ENCODE results near the gene SH2D4B. TPM values are rescaled to one million over a fixed set of nuclear protein-coding genes. Genes with fewer than 3 reads are reported as not detected.

Gene SH2D4B
- total RNA-seq, 4 donors from 2014 or later, result not detected

DNA sequence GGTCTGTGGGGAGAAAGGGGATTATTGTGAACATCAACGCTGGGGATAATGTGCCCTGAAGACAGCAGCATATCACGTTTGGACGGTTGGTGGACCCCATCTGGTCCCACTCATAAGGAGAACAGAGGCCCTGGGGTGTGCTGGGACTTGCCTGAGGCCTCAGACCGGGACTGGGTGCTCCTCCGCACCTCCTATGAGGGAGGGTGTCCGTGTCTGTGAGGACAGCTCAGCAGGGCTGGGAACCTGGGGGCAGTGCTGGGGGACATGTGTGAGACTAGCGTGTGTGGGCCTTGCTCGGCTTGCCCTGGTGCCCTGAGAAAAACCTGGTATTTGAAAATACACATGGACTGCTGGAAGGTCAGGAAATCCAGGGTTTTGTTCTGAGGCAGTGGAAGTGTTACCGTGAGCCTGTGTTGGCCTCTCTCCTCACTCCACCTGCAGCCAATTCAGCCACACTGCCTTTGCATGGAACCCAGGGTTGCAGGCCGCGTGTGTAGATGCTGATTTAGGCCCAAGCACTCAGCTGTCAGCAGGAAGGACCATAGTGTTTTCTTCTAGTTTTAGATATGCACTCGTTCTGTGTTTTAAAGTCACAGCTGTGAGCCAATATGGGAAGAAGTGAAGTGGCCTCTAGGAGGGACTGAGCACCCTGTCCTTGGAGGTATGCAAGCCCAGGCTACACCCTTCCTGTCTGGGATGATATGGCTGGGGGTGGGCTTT lies 13.4 kb upstream of the SH2D4B start:
- Histone ChIP-seq H3K4me3 (no peak overlapping the region), H3K36me3 (peaks cover 0 to 9% (median 0%) of the 10 kb centered on the region in 3 donors), H3K27ac (no peak overlapping the region), H3K27me3 (no peaks in the 10 kb centered on the region), H3K4me1 (no peaks in the 10 kb centered on the region), H3K9me3 (no peaks in the 10 kb centered on the region)
- no peak for TF ChIP-seq POLR2A (IDR thresholded peaks at IDR 0.05)
- TF ChIP-seq, protein P1, sequence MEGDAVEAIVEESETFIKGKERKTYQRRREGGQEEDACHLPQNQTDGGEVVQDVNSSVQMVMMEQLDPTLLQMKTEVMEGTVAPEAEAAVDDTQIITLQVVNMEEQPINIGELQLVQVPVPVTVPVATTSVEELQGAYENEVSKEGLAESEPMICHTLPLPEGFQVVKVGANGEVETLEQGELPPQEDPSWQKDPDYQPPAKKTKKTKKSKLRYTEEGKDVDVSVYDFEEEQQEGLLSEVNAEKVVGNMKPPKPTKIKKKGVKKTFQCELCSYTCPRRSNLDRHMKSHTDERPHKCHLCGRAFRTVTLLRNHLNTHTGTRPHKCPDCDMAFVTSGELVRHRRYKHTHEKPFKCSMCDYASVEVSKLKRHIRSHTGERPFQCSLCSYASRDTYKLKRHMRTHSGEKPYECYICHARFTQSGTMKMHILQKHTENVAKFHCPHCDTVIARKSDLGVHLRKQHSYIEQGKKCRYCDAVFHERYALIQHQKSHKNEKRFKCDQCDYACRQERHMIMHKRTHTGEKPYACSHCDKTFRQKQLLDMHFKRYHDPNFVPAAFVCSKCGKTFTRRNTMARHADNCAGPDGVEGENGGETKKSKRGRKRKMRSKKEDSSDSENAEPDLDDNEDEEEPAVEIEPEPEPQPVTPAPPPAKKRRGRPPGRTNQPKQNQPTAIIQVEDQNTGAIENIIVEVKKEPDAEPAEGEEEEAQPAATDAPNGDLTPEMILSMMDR (IDR thresholded peaks at IDR 0.05), result no peak
- peak in 1 of 3 donors; percentile 43 for DNase-seq

DNA sequence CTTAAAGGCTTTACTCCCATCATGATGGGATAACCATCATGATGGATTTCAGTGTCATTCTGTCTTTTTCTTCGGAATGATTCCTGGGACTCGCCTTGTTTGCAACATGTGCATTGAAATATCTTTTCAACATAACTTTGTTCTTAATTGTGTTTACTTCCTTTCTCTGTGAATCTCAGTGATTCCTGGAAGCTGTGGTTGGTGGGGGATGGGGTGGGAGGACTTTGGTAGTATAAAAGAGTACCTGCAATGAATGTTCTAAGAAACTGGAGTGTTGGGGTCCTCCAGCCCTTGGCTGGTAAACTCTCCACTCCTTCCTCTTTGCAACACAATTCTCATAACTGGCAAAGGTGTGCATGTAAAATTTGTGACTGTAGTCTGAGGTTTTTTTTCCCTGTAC lies 11.5 kb upstream of the SH2D4B start:
- Histone ChIP-seq H3K4me1 (peaks cover 0 to 7% (median 0%) of the 10 kb centered on the region in 4 donors), H3K27ac (no peak overlapping the region), H3K36me3 (no peaks in the 10 kb centered on the region), H3K27me3 (no peaks in the 10 kb centered on the region), H3K4me3 (no peak overlapping the region), H3K9me3 (no peaks in the 10 kb centered on the region)
- DNase-seq, result peak in 1 of 3 donors; percentile 41
- TF ChIP-seq POLR2A (IDR thresholded peaks at IDR 0.05), result no peak
- TF ChIP-seq, protein P1 (IDR thresholded peaks at IDR 0.05), result no peak

DNA sequence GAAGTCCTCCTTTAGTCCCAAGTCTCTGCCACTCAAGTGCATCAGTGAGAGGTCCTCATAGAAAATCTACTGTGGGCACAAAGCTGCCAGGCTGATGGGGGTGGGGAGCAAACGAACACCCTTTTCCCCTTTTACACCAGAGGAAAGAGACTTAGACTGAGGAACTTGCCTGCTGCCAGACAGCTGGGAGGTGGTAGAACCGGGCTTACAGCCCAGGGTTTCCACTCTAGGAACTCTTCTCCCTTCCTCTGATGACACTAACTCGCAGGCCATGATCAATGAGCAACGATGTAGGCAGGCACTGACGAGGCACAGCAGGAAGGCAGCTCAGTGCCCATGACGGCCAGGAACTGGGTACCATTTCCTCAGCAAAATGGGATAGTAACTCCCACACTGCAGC lies 11.0 kb upstream of the SH2D4B start:
- TF ChIP-seq POLR2A (IDR thresholded peaks at IDR 0.05), result no peak
- TF ChIP-seq, protein P1 (IDR thresholded peaks at IDR 0.05), result no peak
- no peaks in the 10 kb centered on the region for H3K36me3 ChIP-seq
- H3K4me3 ChIP-seq, result no peak overlapping the region
- H3K27ac ChIP-seq, result no peak overlapping the region
- H3K4me1 ChIP-seq, result peaks cover 0 to 7% (median 0%) of the 10 kb centered on the region in 4 donors
- no peaks in the 10 kb centered on the region for H3K9me3 ChIP-seq
- H3K27me3 ChIP-seq, result no peaks in the 10 kb centered on the region
- DNase-seq, result no peak

DNA sequence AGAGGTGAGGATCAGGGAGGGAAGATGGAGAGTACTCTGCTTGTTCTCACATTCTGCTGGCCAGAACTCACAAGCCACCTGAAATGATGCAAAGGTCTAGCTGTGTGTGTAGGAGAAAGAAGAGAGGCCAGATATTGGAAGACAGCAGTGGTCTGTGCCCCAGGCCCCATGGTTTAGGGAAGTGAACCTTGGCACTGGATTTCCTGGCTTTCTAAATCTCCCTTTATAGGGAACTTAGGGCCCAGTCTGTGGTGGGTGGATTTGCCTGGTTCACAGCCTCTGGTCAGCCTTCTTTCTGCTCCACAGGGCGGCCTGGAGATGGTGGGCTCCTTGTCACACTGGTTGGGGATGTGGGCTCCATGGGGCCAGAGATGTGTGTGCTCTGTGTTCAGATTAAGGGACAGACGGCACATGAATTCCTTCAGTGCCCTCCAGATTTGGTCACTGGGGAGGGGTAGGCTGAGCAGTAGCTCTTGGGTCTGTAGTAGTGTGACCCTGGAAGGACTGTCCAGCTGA lies 9.5 kb upstream of the SH2D4B start:
- H3K4me1 ChIP-seq, result peaks cover 0 to 7% (median 0%) of the 10 kb centered on the region in 4 donors
- H3K4me3 ChIP-seq, result no peak overlapping the region
- H3K27ac ChIP-seq, result peak overlapping the region in 1 of 4 donors; percentile 52
- DNase-seq, result no peak
- TF ChIP-seq POLR2A (IDR thresholded peaks at IDR 0.05), result no peak
- no peaks in the 10 kb centered on the region for H3K27me3 ChIP-seq
- no peaks in the 10 kb centered on the region for H3K9me3 ChIP-seq
- no peaks in the 10 kb centered on the region for H3K36me3 ChIP-seq

DNA sequence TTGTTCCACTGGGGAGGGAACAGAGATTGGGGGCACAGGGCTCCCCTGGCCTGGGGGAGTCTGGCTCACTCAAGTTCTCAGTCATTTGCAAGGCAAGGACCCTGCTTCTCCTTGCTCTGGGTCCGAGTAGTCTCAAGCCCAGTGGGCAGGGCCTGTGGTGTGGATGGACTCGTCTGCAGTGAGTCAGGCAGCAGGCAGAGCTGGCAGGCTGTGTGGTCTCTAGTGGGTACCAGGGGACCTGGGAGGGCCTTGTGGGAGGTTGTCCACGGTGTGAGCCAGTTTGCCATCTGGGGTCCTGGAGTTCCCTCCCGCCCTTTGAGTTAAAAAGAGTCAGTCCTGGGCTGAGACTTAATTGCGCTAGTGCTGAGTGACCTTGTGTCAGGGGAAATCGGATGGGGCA lies 8.8 kb upstream of the SH2D4B start:
- Histone ChIP-seq H3K4me1 (peaks cover 0 to 7% (median 0%) of the 10 kb centered on the region in 4 donors), H3K36me3 (no peaks in the 10 kb centered on the region), H3K27me3 (no peaks in the 10 kb centered on the region), H3K27ac (peak overlapping the region in 1 of 4 donors; percentile 52), H3K9me3 (no peaks in the 10 kb centered on the region), H3K4me3 (no peak overlapping the region)
- no peak for TF ChIP-seq POLR2A (IDR thresholded peaks at IDR 0.05)
- TF ChIP-seq, protein P1 (IDR thresholded peaks at IDR 0.05), result no peak
- no peak for DNase-seq

DNA sequence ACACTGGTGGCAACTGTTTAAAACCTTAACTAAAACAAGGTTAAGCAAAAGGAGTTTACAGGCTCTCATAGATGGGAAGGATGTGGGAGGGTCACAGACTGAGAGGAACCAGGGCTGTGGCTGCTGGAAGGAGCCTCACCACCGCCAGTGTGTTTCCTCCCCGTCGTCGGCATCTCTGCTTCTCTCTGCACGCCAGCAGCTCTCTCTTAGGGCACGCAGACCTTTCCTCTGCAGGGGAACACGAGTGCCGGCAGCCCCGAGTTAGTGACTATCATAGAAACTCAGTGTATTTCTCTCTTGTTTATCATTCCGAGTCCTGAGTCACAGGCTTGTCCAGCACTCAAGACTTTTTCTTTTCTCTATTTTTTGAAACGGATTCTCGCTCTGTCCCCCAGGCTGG lies 8.1 kb upstream of the SH2D4B start:
- H3K4me1 ChIP-seq, result peaks cover 0 to 7% (median 0%) of the 10 kb centered on the region in 4 donors
- no peaks in the 10 kb centered on the region for H3K9me3 ChIP-seq
- peak overlapping the region in 2 of 4 donors; percentile 17 to 52 for H3K27ac ChIP-seq
- H3K27me3 ChIP-seq, result no peaks in the 10 kb centered on the region
- peak in 2 of 3 donors; percentile 32 to 52 for DNase-seq
- no peaks in the 10 kb centered on the region for H3K36me3 ChIP-seq
- no peak overlapping the region for H3K4me3 ChIP-seq
- TF ChIP-seq, protein P1 (IDR thresholded peaks at IDR 0.05), result no peak
- no peak for TF ChIP-seq POLR2A (IDR thresholded peaks at IDR 0.05)
